BJ (cell line): Measurements from ENCODE around the gene EMX1. TPM values are rescaled to one million over a fixed set of nuclear protein-coding genes. Genes with fewer than 3 reads are reported as not detected.

Source experiments
- CTCF ChIA-PET: fragments of 350-600 bp; formaldehyde crosslinking; extraction: SDS; loops from one replicate; lab custom pipeline; 2021; ENCODE audit warnings: antibody characterized with exemption, inconsistent platforms; lab: Yijun Ruan, JAX
- POLR2A ChIA-PET: fragments of 300-600 bp; sonication (Branson Sonifier 250); formaldehyde crosslinking; extraction: SDS; loops from one replicate; lab custom pipeline; 2021; ENCODE audit warnings: antibody characterized with exemption; lab: Charles Lee
- DNase-seq: peaks from one replicate; pipeline ENCODE4 v3.0.0-alpha.2; 2011; ENCODE audit warnings: low read depth
- H3K27me3 ChIP-seq: 2 replicates; pipeline ENCODE4 v1.6.0; 2011; ENCODE audit warnings: low read length; ENCODE audit not compliant: control insufficient read depth, insufficient read depth
- H3K36me3 ChIP-seq: 2 replicates; pipeline ENCODE4 v1.5.1; 2011; ENCODE audit warnings: low read length; ENCODE audit not compliant: control insufficient read depth, insufficient read depth
- H3K4me3 ChIP-seq: 2 replicates; pipeline ENCODE4 v1.5.1; 2011; ENCODE audit warnings: low read depth, mild to moderate bottlenecking, control low read depth, low read length
- CTCF ChIP-seq: IDR thresholded peaks from 2 replicates; pipeline ENCODE4 v1.5.1; 2011; ENCODE audit warnings: low read depth, mild to moderate bottlenecking, control low read depth, inconsistent platforms, low read length, moderate library complexity; ENCODE audit not compliant: insufficient read depth
- polyA plus RNA-seq: library from polyadenylated mRNA; depleted of rRNA; stranded (reverse); fragments of >200 nt; gene quantifications from 2 replicates; pipeline ENCODE4 v1.2.3, GENCODE V29; 2011

Gene EMX1
- polyA plus RNA-seq, 1 experiment = not detected

GRCh38 chr2:72891091-72891818, 26.1 kb upstream of the EMX1 start:
- Histone ChIP-seq H3K36me3 (no peaks in the 10 kb centered on the region), H3K4me3 (no peak overlapping the region), H3K27me3 (peaks cover 3% of the 10 kb centered on the region)
- no peak for DNase-seq
- ChIA-PET CTCF (interaction anchor here (0.8 to 8.6 kb wide), 13 partner anchors 8 to 321 kb away, joined by 3 to 144 read pairs (median 18); partner anchors contain the start of genes SFXN5 and SMYD5), POLR2A (no interaction called here)
- no peak for TF ChIP-seq CTCF

GRCh38 chr2:72892506-72893173, 24.7 kb upstream of the EMX1 start:
- TF ChIP-seq CTCF = peak; percentile 92
- ChIA-PET POLR2A (no interaction called here), CTCF (interaction anchor here (0.6 to 8.6 kb wide), 54 partner anchors 9 to 1277 kb away, joined by 3 to 144 read pairs (median 5); partner anchors contain the start of genes EMX1, SFXN5 and SMYD5)
- DNase-seq = no peak
- Histone ChIP-seq H3K27me3 (peaks cover 5% of the 10 kb centered on the region), H3K4me3 (no peak overlapping the region), H3K36me3 (no peaks in the 10 kb centered on the region)

GRCh38 chr2:72893594-72894319, 23.6 kb upstream of the EMX1 start:
- CTCF ChIA-PET = interaction anchor here (0.6 to 8.6 kb wide), 46 partner anchors 9 to 323 kb away, joined by 3 to 144 read pairs (median 5); partner anchors contain the start of genes EMX1 and SMYD5
- H3K36me3 ChIP-seq = no peaks in the 10 kb centered on the region
- H3K4me3 ChIP-seq = no peak overlapping the region
- no peak for DNase-seq
- POLR2A ChIA-PET = no interaction called here
- H3K27me3 ChIP-seq = peaks cover 12% of the 10 kb centered on the region
- peak; percentile 85 for TF ChIP-seq CTCF

DNA sequence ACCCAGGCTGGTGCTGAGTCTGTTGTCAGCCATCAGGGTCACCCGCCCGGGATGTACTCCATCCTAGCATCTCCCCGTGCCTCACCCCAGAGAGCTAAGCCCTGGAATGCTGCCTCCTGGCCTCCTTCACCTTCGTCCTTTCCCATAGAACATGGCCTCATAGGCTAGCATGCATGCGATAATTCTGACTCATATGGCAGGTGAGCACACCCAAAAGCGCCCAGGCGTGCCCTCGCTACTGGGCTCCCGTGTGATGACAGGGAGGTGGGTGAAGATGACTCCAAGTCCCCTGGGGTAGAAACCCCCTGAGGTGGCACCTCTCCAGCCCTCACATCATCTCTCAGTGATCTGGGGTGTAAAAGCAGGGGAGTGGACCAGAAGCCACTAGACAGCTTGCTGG, 22.8 kb upstream of the EMX1 start:
- H3K27me3 ChIP-seq = peaks cover 12% of the 10 kb centered on the region

More for the DNA sequence above, 22.8 kb upstream of the EMX1 start:
- no peak for TF ChIP-seq CTCF
- CTCF ChIA-PET = interaction anchor here (1.0 to 8.6 kb wide), 21 partner anchors 7 to 322 kb away, joined by 3 to 144 read pairs (median 7); partner anchors contain the start of gene SPR
- DNase-seq = no peak
- no peak overlapping the region for H3K4me3 ChIP-seq
- POLR2A ChIA-PET = interaction anchor here (0.7 kb wide), 1 partner anchor 37 kb away, joined by 3 read pairs; no protein-coding TSS in a partner anchor
- no peaks in the 10 kb centered on the region for H3K36me3 ChIP-seq
